Gastroesophageal sphincter (tissue), 4 donors: ENCODE measurements around the gene NFAT5. TPM values are rescaled to one million over a fixed set of nuclear protein-coding genes. Genes with fewer than 3 reads are reported as not detected.

Experiments
- ATAC-seq: fragments of 150-250 bp; one replicate; pipeline ENCODE4 v1.9.1; 2016; ENCODE audit warnings: mild to moderate bottlenecking, moderate library complexity
- H3K27ac ChIP-seq, 4 donors: fragments of 200-600 bp; sonication (generic) in 3 of 4; 1 replicate in 3 of 4; 2 replicates in 1 of 4; pipeline ENCODE4 v1.5.1; 2016 to 2019
- H3K27me3 ChIP-seq: fragments of 200-600 bp; sonication (generic); one replicate; pipeline ENCODE4 v1.5.1; 2019
- H3K36me3 ChIP-seq, 2 donors: fragments of 200-600 bp; sonication (generic); one replicate each; pipeline ENCODE4 v1.5.1; 2019; ENCODE audit warnings: control low read depth in 1 of 2
- H3K4me1 ChIP-seq, 3 donors: fragments of 200-600 bp; sonication (generic); 1 replicate in 2 of 3; 2 replicates in 1 of 3; pipeline ENCODE4 v1.5.1; 2016 to 2019; ENCODE audit warnings: control low read depth in 2 of 3
- H3K4me3 ChIP-seq, 2 donors: fragments of 200-600 bp; sonication (generic); one replicate each; pipeline ENCODE4 v1.5.1; 2019; ENCODE audit warnings: mild to moderate bottlenecking in 1 of 2, moderate library complexity in 1 of 2
- H3K9me3 ChIP-seq, 3 donors: fragments of 200-600 bp; sonication (generic); one replicate each; pipeline ENCODE4 v1.5.1; 2017 to 2019; ENCODE audit warnings: control low read depth in 2 of 3
- CTCF ChIP-seq, 4 experiments: fragments of 200-600 bp in 2 of 4; fragments of 450-650 bp in 2 of 4; sonication (generic) in 1 of 4; IDR thresholded peaks; one replicate each; pipeline ENCODE4 v1.5.1; 2017 to 2019; ENCODE audit warnings: antibody characterized with exemption in 4 of 4, mild to moderate bottlenecking in 2 of 4, moderate library complexity in 2 of 4
- EP300 ChIP-seq: sonication (generic); formaldehyde crosslinking; IDR thresholded peaks from one replicate; pipeline ENCODE4 v1.6.1; 2017; ENCODE audit warnings: antibody characterized with exemption, mild to moderate bottlenecking
- POLR2A ChIP-seq, 2 donors: fragments of 450-650 bp; IDR thresholded peaks; one replicate each; pipeline ENCODE4 v1.6.1; 2017; ENCODE audit warnings: antibody characterized with exemption in 2 of 2, mild to moderate bottlenecking in 2 of 2, moderate library complexity in 1 of 2
- POLR2AphosphoS5 ChIP-seq: sonication (generic); formaldehyde crosslinking; IDR thresholded peaks from one replicate; pipeline ENCODE4 v1.6.1; 2017; ENCODE audit warnings: antibody characterized with exemption
- WGBS, 2 donors: methylation state at CpG; one replicate each; pipeline ENCODE4 v1.1.5; 2018; ENCODE audit warnings: low coverage in 1 of 2; 5-methylcytosine and 5-hydroxymethylcytosine counted together
- total RNA-seq, 4 donors: library from RNA; depleted of rRNA; stranded (reverse); fragments of >200 nt; gene quantifications; one replicate each; pipeline ENCODE4 v1.1.0, GENCODE V29; 2016

NFAT5 gene
- total RNA-seq, 4 donors from 2014 or later, result 43.8 to 79.1 (median 59.5) TPM

DNA sequence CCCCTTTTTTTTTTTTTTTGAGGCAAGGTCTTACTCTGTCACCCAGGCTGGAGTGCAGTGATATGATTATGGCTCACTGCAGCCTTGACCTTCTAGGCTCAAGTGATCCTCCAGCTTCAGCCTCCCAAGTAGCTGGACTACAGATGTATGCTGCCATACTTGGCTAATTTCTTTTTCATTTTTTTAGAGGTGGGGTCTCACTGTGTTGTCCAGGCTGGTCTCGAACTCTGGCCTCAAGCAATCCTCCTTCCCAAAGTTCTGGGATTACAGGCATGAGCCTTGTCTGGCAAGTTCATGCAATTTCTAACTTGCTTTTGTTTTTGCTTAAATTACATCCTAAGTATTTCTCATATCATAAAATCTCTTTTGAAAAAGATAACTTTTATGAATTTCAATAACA lies 33.8 kb upstream of the NFAT5 start:
- Histone ChIP-seq H3K27me3 (no peaks in the 10 kb centered on the region), H3K4me1 (peaks cover 0 to 10% (median 3%) of the 10 kb centered on the region in 3 donors)
- ATAC-seq, result no peak

DNA sequence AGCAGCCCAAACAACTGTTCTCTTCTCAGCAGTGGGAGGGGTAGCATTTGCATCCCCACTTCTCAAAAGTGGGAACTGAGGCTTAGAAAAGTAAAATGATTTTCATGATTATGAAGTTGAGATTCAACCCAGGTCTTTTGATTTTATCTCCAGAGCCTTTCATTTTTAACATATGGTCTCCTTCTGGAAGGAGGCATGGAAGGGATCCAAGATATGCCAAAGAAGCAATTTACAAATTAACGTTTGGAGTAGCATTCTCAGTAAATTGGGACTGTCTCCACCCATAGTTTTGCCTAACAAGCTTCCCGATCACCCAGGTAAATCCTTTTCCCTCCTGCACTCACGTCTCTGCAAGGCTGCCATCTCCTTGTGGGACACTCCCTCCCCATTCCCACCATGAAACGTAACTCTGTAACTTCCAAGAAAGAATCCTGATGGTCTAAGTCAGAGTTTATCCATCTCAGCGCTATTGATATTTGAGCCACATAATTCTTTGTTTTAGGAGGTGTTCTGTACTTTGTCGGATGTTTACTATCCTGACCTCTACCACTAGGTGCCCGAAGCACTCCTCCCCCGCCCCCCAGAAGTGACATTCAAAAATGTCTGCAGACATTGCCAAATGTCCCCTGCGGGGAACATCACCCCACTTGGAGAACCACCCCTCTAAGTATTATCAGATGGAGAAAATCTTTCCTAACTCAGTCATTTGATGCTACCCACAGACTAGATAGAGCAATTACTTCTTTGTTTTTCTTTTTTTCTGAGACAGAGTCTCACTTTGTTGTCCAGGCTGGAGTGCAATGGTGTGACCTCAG lies 32.9 kb upstream of the NFAT5 start:
- no peak overlapping the region for H3K27ac ChIP-seq
- 42 to 49% methylated on average over 7 to 9 of the region's 9 CpGs for WGBS, 2 donors
- H3K4me3 ChIP-seq, result no peak overlapping the region
- H3K27me3 ChIP-seq, result no peaks in the 10 kb centered on the region
- ATAC-seq, result no peak
- TF ChIP-seq CTCF (IDR thresholded peaks at IDR 0.05) (no peak), POLR2AphosphoS5 (no peak), EP300 (no peak), POLR2A (IDR thresholded peaks at IDR 0.05) (no peak)
- no peaks in the 10 kb centered on the region for H3K9me3 ChIP-seq
- no peaks in the 10 kb centered on the region for H3K36me3 ChIP-seq
- H3K4me1 ChIP-seq, result peaks cover 0 to 10% (median 3%) of the 10 kb centered on the region in 3 donors

More for the DNA sequence above, 33.8 kb upstream of the NFAT5 start:
- H3K36me3 ChIP-seq, result no peaks in the 10 kb centered on the region
- 50 to 67% methylated on average over 1 of the region's 1 CpG for WGBS, 2 donors
- no peak overlapping the region for H3K27ac ChIP-seq
- no peaks in the 10 kb centered on the region for H3K9me3 ChIP-seq
- no peak for TF ChIP-seq EP300
- no peak for TF ChIP-seq POLR2AphosphoS5
- no peak for TF ChIP-seq CTCF (IDR thresholded peaks at IDR 0.05)
- no peak for TF ChIP-seq POLR2A (IDR thresholded peaks at IDR 0.05)
- no peak overlapping the region for H3K4me3 ChIP-seq

DNA sequence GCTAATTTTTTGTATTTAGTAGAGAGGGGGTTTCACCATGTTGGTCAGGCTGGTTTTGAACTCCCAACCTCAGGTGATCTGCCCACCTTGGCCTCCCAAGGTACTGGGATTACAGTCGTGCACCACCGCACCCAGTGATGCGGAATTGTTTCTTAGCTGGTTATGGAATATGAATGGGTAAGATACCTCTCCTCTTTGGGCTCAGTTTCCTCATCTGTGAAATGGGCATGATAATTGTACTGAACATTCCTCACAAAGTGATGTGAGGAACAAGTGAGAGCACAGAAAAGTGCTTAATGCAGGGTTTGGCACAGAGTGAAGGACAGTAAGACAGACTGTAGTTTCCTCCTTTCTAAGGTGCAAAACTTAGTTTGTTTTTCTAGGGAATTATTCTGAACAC lies 31.0 kb upstream of the NFAT5 start:
- Histone ChIP-seq H3K4me3 (no peak overlapping the region), H3K27ac (no peak overlapping the region), H3K4me1 (peaks cover 0 to 10% (median 3%) of the 10 kb centered on the region in 3 donors), H3K27me3 (no peaks in the 10 kb centered on the region), H3K9me3 (no peaks in the 10 kb centered on the region), H3K36me3 (no peaks in the 10 kb centered on the region)
- 100% methylated on average over 1 of the region's 3 CpGs; no CpG with 5 or more reads in 1 of the 2 donors for WGBS, 2 donors
- TF ChIP-seq CTCF (IDR thresholded peaks at IDR 0.05), result no peak
- no peak for TF ChIP-seq POLR2AphosphoS5
- TF ChIP-seq POLR2A (IDR thresholded peaks at IDR 0.05), result no peak
- no peak for TF ChIP-seq EP300
- ATAC-seq, result no peak

DNA sequence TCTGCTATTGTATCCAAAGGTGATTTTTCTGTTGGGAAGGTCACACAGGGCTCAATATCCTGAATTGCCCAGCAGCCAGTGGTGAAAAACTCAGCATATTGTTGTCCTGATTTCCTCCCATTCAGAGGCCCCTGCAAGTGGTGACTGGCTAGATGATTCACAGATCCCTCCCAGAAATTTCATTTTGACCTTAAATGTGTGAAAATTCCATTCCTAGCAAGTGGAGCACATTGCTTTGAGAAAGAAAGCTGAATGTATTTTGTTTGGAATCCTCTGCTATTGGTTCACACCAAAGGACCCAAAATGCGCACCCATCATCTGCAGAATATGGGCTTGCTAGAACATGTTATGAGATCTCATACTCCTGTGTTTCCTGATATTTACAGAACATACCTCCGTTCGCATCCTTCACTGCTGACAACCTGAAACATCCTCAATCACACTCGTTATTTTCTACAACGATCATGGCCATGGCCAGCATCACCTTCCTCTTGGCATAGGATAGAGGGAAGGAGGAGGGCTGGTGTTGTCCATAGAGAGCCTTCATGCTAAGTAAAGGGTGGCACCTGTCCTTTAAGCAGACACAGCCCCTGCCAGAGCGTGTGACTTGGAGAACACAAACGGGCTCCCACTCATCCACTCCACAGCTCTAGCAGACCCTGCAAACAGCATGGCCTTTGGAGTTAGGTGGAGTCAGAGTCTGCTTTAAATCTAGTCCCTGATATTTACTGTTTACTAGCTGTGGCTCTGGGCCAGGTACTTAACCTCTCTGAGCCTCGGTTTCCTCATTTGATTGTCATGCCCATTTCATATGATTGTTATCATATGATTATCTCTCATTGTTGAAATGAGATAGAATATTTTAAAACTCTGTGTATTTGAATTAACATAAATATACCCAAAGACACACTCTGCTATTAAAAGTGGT lies 30.4 kb upstream of the NFAT5 start:
- Histone ChIP-seq H3K9me3 (no peaks in the 10 kb centered on the region), H3K4me1 (peaks cover 0 to 8% (median 3%) of the 10 kb centered on the region in 3 donors)

More for the DNA sequence above, 30.4 kb upstream of the NFAT5 start:
- Histone ChIP-seq H3K27me3 (no peaks in the 10 kb centered on the region), H3K4me3 (no peak overlapping the region), H3K36me3 (no peaks in the 10 kb centered on the region), H3K27ac (no peak overlapping the region)
- no peak for ATAC-seq
- 71 to 81% methylated on average over 4 to 7 of the region's 8 CpGs for WGBS, 2 donors
- TF ChIP-seq POLR2AphosphoS5, result no peak
- TF ChIP-seq EP300, result no peak
- TF ChIP-seq POLR2A (IDR thresholded peaks at IDR 0.05), result no peak
- no peak for TF ChIP-seq CTCF (IDR thresholded peaks at IDR 0.05)
